BLaER1 (cell line): ENCODE results near the gene AK4.

ENCODE experiments used
- H3K27ac ChIP-seq: shearing (Covaris generic); formaldehyde crosslinking; 2 replicates; pipeline ENCODE4 v1.8.1; 2022
- H3K27me3 ChIP-seq: shearing (Covaris generic); formaldehyde crosslinking; 2 replicates; pipeline ENCODE4 v1.8.1; 2022
- H3K36me3 ChIP-seq: shearing (Covaris generic); formaldehyde crosslinking; 2 replicates; pipeline ENCODE4 v1.8.1; 2022
- H3K4me1 ChIP-seq: shearing (Covaris generic); formaldehyde crosslinking; 2 replicates; pipeline ENCODE4 v1.8.1; 2022
- H3K4me2 ChIP-seq: shearing (Covaris generic); formaldehyde crosslinking; 2 replicates; pipeline ENCODE4 v1.8.1; 2022
- H3K4me3 ChIP-seq: shearing (Covaris generic); formaldehyde crosslinking; 2 replicates; pipeline ENCODE4 v1.8.1; 2022
- H3K9ac ChIP-seq: shearing (Covaris generic); formaldehyde crosslinking; 2 replicates; pipeline ENCODE4 v1.8.1; 2022
- H3K9me3 ChIP-seq: shearing (Covaris generic); formaldehyde crosslinking; 2 replicates; pipeline ENCODE4 v1.8.1; 2022
- H4K20me1 ChIP-seq: shearing (Covaris generic); formaldehyde crosslinking; 2 replicates; pipeline ENCODE4 v1.8.1; 2022
- Cebpa-rat ChIP-seq: shearing (Covaris generic); IDR thresholded peaks from 2 replicates; pipeline ENCODE4 v1.8.1; 2022

Gene AK4

DNA sequence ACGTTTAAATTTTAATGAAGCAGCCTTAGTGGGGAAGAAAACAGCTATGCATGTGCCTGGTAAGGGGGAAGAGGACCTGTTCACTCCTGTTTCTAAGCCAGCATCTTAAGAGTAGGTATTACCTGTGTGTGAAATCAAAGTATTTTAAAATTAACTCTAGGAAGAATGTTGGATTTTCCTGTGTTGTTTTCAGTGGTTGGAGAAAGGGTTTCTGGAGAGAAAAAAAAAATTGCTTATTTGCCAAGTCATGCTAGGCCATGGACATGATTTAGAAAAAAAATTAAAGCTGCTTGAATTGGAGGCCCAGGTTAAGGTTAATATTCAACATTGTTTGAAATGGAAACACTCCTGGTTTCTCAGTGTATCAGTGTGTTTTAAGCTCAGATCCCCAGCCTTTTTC, 118.5 kb downstream of the AK4 start:
- no peak for TF ChIP-seq Cebpa-rat
- H3K4me1 ChIP-seq, result peaks cover 10% of the 10 kb centered on the region
- H3K9ac ChIP-seq, result no peak overlapping the region
- H4K20me1 ChIP-seq, result no peaks in the 10 kb centered on the region
- no peaks in the 10 kb centered on the region for H3K9me3 ChIP-seq
- H3K27ac ChIP-seq, result no peak overlapping the region
- H3K4me2 ChIP-seq, result no peak overlapping the region
- no peak overlapping the region for H3K4me3 ChIP-seq
- no peaks in the 10 kb centered on the region for H3K36me3 ChIP-seq
- H3K27me3 ChIP-seq, result peaks cover 26% of the 10 kb centered on the region

DNA sequence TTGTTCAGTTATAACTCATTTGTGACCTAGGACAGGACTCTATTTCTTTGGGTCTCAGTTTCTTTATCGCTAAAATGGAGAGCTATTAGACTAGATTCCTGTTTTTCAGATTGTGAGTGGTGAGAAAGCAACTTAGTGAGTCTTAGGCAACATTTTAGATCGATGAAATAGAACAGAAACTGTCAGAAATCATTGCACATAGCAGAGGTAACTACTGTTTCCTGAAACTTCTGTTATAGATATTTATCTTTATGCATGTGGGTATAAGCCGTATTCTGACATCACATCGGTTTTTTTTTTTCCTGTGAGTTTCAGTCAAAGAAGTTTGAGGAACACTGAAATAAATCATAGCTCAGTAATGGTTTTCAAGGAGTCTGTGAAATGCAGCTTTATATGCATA, 119.3 kb downstream of the AK4 start:
- Histone ChIP-seq H3K9ac (no peak overlapping the region), H3K27ac (no peak overlapping the region), H3K36me3 (no peaks in the 10 kb centered on the region), H3K4me2 (no peak overlapping the region), H3K4me1 (peaks cover 10% of the 10 kb centered on the region), H3K9me3 (no peaks in the 10 kb centered on the region), H3K27me3 (peaks cover 26% of the 10 kb centered on the region), H4K20me1 (no peaks in the 10 kb centered on the region), H3K4me3 (no peak overlapping the region)
- TF ChIP-seq Cebpa-rat, result no peak

DNA sequence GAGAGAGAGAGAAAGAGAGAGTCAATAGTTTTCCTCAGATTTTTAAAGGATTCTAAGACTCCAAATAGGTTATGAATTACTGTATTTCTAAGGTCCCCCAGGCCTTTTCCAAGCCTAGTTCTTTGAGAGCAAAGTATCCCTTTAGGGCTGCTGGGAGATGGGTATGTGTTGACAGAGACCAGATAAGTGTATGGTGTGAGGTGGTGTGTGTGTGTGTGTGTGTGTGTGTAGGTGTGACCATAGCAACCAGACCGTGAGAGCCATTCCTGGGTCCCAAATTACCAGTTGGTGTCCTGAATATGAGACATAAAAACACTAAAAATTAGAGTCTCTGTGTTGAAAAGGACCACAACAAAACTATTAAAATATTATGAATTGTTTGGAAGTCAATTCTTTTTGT, 119.7 kb downstream of the AK4 start:
- Histone ChIP-seq H3K9me3 (no peaks in the 10 kb centered on the region), H3K4me1 (peaks cover 10% of the 10 kb centered on the region), H3K4me3 (no peak overlapping the region), H3K27ac (no peak overlapping the region), H3K27me3 (peaks cover 26% of the 10 kb centered on the region), H3K4me2 (no peak overlapping the region), H3K36me3 (no peaks in the 10 kb centered on the region), H3K9ac (no peak overlapping the region), H4K20me1 (no peaks in the 10 kb centered on the region)
- TF ChIP-seq Cebpa-rat, result no peak

DNA sequence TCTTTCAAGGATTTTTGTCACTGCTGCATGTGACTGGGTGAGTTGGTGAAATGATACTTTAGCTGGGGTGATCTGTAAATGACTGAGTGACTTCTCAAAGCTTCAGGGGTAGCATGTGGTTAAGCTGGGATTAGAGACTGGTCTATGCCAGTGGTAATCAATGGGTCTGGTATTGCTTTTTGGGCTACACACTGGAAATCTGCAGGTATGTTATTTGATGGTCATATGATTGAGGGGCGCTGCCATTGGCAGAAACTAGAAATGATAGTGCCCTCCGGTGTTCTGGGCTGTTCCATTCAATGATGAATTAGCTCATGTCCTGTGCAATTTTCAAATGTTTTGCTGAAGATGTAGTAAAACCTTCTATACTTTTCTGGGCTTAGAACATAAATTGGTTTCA, 121.6 kb downstream of the AK4 start:
- Histone ChIP-seq H3K27ac (no peak overlapping the region), H3K27me3 (peaks cover 18% of the 10 kb centered on the region), H3K4me1 (peaks cover 10% of the 10 kb centered on the region)

DNA sequence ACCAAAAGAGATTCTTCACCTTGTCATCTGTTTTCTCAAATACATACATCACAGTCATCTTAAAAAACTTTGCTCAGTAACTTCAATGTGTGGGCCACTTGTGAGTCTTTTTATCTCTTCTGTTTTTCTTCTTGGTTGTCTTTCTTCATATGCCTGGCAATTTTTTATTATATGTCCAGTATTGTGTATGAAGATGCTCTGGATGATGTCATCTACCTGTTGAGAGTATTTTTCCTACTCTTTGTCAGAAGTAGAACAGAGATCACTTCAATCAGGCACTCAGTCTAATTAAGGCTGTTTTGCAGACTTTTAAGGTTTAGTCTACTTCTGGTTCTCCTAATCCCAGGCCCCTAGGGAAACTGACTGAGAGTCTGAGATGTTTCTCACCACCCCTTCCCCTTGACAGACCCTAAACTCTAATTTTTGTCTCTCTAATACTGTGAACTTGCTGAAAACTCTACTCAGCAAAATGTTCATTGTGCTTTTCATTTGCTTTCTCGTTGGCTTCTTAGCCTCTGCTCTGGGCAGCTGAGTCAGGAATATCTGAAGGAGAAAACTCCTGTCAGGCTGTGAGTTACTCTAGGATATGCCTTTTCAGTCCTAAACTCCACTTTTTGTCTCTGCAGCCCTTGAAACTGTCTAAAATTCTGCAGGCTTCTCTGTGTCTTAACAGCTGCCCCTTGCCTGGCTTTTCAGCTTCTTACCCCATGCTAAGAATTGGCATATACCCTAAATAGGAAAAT, 128.4 kb downstream of the AK4 start:
- no peak for TF ChIP-seq Cebpa-rat
- H3K4me2 ChIP-seq, result no peak overlapping the region
- no peaks in the 10 kb centered on the region for H4K20me1 ChIP-seq
- H3K36me3 ChIP-seq, result no peaks in the 10 kb centered on the region
- peaks cover 7% of the 10 kb centered on the region for H3K4me1 ChIP-seq
- no peak overlapping the region for H3K27ac ChIP-seq
- H3K4me3 ChIP-seq, result no peak overlapping the region
- no peaks in the 10 kb centered on the region for H3K9me3 ChIP-seq
- no peak overlapping the region for H3K9ac ChIP-seq
- H3K27me3 ChIP-seq, result no peaks in the 10 kb centered on the region

More for the DNA sequence above, 121.6 kb downstream of the AK4 start:
- H3K4me2 ChIP-seq, result no peak overlapping the region
- no peak for TF ChIP-seq Cebpa-rat
- H4K20me1 ChIP-seq, result no peaks in the 10 kb centered on the region
- no peak overlapping the region for H3K4me3 ChIP-seq
- H3K36me3 ChIP-seq, result no peaks in the 10 kb centered on the region
- H3K9me3 ChIP-seq, result no peaks in the 10 kb centered on the region
- H3K9ac ChIP-seq, result no peak overlapping the region

DNA sequence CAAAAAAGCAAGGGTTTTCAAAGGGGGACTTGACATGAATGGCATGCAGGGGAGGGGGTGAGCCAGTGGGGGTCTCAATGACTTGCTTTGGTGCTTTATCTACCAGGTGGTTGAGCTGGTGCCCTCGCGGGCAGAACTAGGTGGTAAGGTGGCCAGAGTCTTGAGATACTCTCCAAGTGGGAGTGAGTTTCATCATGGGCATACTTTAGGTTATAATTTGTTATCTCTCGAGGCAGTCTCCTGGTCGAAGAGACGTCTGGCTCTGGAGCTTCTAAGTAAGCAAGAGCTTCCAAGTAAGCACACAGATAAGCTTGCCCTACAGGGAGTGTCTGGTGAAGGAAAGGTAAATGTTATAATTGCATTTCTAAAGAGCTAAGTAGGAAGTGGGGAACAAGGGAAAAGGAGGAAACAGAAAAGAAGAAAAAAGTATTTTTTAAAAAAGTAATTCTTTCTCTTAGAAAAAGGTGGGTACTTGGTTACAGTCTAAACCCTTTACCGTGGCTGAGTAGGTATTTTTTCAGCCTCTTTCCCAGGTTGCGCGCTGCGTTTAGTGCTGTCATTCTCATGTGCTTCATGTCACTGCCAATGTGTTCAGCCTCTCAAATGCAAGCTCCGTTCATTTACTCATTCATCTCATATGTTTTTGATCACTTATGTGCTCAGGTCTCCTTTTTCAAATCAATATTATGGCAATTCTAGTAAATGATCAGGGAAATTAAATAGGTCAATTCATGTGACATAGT, 129.8 kb downstream of the AK4 start:
- no peaks in the 10 kb centered on the region for H3K9me3 ChIP-seq
- no peak for TF ChIP-seq Cebpa-rat
- no peak overlapping the region for H3K4me2 ChIP-seq
- H3K27me3 ChIP-seq, result no peaks in the 10 kb centered on the region
- no peak overlapping the region for H3K27ac ChIP-seq
- no peak overlapping the region for H3K4me3 ChIP-seq
- H3K9ac ChIP-seq, result no peak overlapping the region
- H4K20me1 ChIP-seq, result no peaks in the 10 kb centered on the region
- H3K4me1 ChIP-seq, result peaks cover 7% of the 10 kb centered on the region
- H3K36me3 ChIP-seq, result no peaks in the 10 kb centered on the region

DNA sequence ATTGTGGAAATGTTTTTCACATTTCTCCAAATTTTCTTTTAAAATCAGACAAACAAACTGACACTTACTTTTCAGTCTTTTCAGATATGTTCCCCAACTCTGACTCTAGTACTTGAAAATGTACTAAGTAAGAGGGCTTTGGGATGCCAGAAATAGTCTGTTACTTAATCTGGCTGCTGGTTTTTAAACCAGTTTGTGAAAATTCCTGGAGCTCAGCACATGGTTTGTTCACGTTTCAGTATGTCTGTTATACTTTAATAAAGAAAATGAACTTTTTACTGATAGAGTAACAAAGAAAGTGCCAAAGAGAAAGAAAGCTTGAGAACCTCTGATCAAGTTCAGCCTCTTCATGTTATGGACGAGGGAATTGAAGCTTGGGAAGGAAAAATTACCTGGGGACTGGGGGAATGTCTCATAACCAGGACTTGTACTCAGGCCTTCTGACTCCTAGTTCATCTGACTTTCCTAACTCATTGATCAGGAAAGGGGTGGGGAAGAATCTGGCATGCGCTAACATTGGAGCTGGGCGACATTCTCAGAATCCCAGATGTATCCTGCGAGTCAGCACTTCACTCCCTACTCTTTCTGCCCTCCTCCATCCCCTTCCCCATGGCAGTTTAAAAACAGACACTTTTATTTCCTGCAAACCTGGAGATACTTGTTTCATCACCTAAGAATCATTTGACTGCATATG, 130.5 kb downstream of the AK4 start:
- no peaks in the 10 kb centered on the region for H3K36me3 ChIP-seq
- H3K4me3 ChIP-seq, result no peak overlapping the region
- no peaks in the 10 kb centered on the region for H4K20me1 ChIP-seq
- no peaks in the 10 kb centered on the region for H3K27me3 ChIP-seq
- H3K4me1 ChIP-seq, result peaks cover 7% of the 10 kb centered on the region
- no peak overlapping the region for H3K27ac ChIP-seq
- TF ChIP-seq Cebpa-rat, result no peak
- no peak overlapping the region for H3K9ac ChIP-seq
- no peak overlapping the region for H3K4me2 ChIP-seq
- no peaks in the 10 kb centered on the region for H3K9me3 ChIP-seq

DNA sequence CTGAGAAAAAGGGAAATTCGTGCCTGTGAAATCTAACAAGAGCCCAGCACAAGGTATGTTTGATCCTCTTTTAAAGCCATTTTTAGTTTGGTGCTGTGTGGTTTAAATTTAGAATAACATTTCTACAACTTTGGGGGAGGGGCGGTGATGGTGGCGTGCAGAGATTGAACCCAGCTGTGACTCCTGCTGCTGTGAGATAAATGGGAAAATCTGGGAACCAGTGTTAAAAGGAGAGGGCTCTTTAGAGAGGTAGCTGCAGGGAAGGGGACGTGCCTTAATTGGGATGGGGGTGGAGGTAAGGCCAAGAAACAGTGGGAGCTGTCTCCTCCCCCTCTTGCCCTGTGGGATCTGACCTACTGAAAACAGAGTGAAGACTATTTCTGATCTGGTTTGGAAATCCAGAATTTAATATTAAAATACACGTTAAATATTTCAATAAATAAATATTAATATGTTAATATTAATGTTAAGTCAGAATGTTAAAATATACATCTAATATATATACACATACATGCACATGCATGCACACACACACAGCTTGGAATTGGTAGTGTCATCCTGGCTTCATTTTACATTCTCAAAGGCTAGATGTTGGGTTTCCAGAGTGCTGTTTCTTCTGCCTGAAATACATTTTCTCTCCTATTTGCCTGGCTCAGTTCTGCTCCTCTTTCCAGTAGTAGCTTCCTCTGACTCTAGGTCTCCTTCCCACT, 131.2 kb downstream of the AK4 start:
- H3K9me3 ChIP-seq, result no peaks in the 10 kb centered on the region
- H3K27ac ChIP-seq, result no peak overlapping the region
- H3K4me1 ChIP-seq, result peaks cover 7% of the 10 kb centered on the region
- H3K4me3 ChIP-seq, result no peak overlapping the region
- no peaks in the 10 kb centered on the region for H3K36me3 ChIP-seq
- no peaks in the 10 kb centered on the region for H4K20me1 ChIP-seq
- no peak overlapping the region for H3K4me2 ChIP-seq
- TF ChIP-seq Cebpa-rat, result no peak
- no peaks in the 10 kb centered on the region for H3K27me3 ChIP-seq
- H3K9ac ChIP-seq, result no peak overlapping the region
